ENCODE data around the gene FNDC5.

The FNDC5 gene

GRCh38 chr1:32883338-32884031, 12.8 kb upstream of the FNDC5 start:
- DNase-seq: no peak

- no peak for DNase-seq
Measured at GRCh38 chr1:32881871-32882850, 11.4 kb upstream of the FNDC5 start.

GRCh38 chr1:32881291-32881690, 10.6 kb upstream of the FNDC5 start:
- no peak for DNase-seq

- no peak for DNase-seq
Measured at GRCh38 chr1:32878637-32879041, 7.9 kb upstream of the FNDC5 start.

GRCh38 chr1:32878183-32878582, 7.5 kb upstream of the FNDC5 start:
- no peak for DNase-seq

- DNase-seq: no peak
Measured at GRCh38 chr1:32877211-32878110, 6.7 kb upstream of the FNDC5 start.

- DNase-seq: peak; percentile 12
Measured at GRCh38 chr1:32876341-32877210, 5.9 kb upstream of the FNDC5 start.

GRCh38 chr1:32874860-32875752, 4.4 kb upstream of the FNDC5 start:
- DNase-seq: no peak

- no peak for DNase-seq
Measured at GRCh38 chr1:32873484-32873883, 2.8 kb upstream of the FNDC5 start.

- no peak for DNase-seq
Measured at GRCh38 chr1:32872192-32872460, 1.4 kb upstream of the FNDC5 start.

- DNase-seq: no peak
Measured at GRCh38 chr1:32871364-32872191, 866 bp upstream of the FNDC5 start.

- DNase-seq: no peak
Measured at GRCh38 chr1:32869923-32870614, 643 bp downstream of the FNDC5 start.

GRCh38 chr1:32868806-32869455, 1.8 kb downstream of the FNDC5 start:
- DNase-seq: no peak

GRCh38 chr1:32868085-32868484, 2.6 kb downstream of the FNDC5 start:
- DNase-seq: no peak

GRCh38 chr1:32867671-32868070, 3.0 kb downstream of the FNDC5 start:
- DNase-seq: no peak

- no peak for DNase-seq
Measured at GRCh38 chr1:32867151-32867550, 3.6 kb downstream of the FNDC5 start.

- no peak for DNase-seq
Measured at GRCh38 chr1:32865639-32866405, 4.9 kb downstream of the FNDC5 start.

GRCh38 chr1:32864375-32865019, 6.2 kb downstream of the FNDC5 start:
- no peak for DNase-seq

Data from NCI-H748 treated with DMSO at 0.1 percent for 48 hours (cell line).